ENCODE data around the gene NCOA7. TPM values are rescaled to one million over a fixed set of nuclear protein-coding genes. Genes with fewer than 3 reads are reported as not detected.

Gene NCOA7
- total RNA-seq, 1 experiment from 2014 or later, result 51.0 TPM

GRCh38 chr6:125924169-125924568 lies 133.4 kb downstream of the NCOA7 start:
- no peaks in the 10 kb centered on the region for H3K9me2 ChIP-seq (ENCODE audit: insufficient read depth)
- peak overlapping the region; percentile 64 for H3K27ac ChIP-seq
- H3K4me2 ChIP-seq, result peak overlapping the region; percentile 46
- peaks cover 37% of the 10 kb centered on the region for H3F3A ChIP-seq (ENCODE audit: insufficient read depth, low read depth)
- H3K9me3 ChIP-seq (ENCODE audit: insufficient read depth, low read depth), result no peaks in the 10 kb centered on the region
- no peak overlapping the region for H2AFZ ChIP-seq
- intact Hi-C loops (cut with micrococcal nuclease; ENCODE audit: unreplicated experiment), result no loop called here
- ChIA-PET POLR2A (ENCODE audit: unreplicated experiment) (interaction anchor here (0.6 kb wide), 2 partner anchors 21 to 134 kb away, joined by 3 to 4 read pairs; partner anchors contain the start of gene NCOA7), CTCF (interaction anchor here (1.1 kb wide), 1 partner anchor 143 kb away, joined by 3 read pairs; no protein-coding TSS in a partner anchor)
- H3K4me3 ChIP-seq, result no peak overlapping the region
- H3K4me1 ChIP-seq (replicated peaks; ENCODE audit: insufficient read depth), result peaks cover 61% of the 10 kb centered on the region
- H3K36me3 ChIP-seq (ENCODE audit: low read depth), result peaks cover 78% of the 10 kb centered on the region
- BruUV-seq (replicated peaks), result no TSS peak
- H3K27me3 ChIP-seq (ENCODE audit: insufficient read depth, low read depth), result no peaks in the 10 kb centered on the region
- no peaks in the 10 kb centered on the region for H4K20me1 ChIP-seq (ENCODE audit: insufficient read depth)
- peak; percentile 34 to 89 for DNase-seq
- no peak for TF ChIP-seq CTCF (conservative IDR thresholded peaks at IDR 0.05)
- no peak for TF ChIP-seq EZH2 (IDR thresholded peaks at IDR 0.05; ENCODE audit: low read depth)
- H3K79me2 ChIP-seq (ENCODE audit: low read depth), result peaks cover 46% of the 10 kb centered on the region

- no peak for TF ChIP-seq CTCF (conservative IDR thresholded peaks at IDR 0.05)
- no peak overlapping the region for H3K4me3 ChIP-seq
- peaks cover 56% of the 10 kb centered on the region for H3K4me1 ChIP-seq (replicated peaks; ENCODE audit: insufficient read depth)
- H3K4me2 ChIP-seq, result peak overlapping the region; percentile 46
- H3K27me3 ChIP-seq (ENCODE audit: insufficient read depth, low read depth), result no peaks in the 10 kb centered on the region
- DNase-seq, result no peak
- peaks cover 40% of the 10 kb centered on the region for H3K79me2 ChIP-seq (ENCODE audit: low read depth)
- H2AFZ ChIP-seq, result no peak overlapping the region
- POLR2A ChIA-PET (ENCODE audit: unreplicated experiment), result interaction anchor here (0.6 to 0.7 kb wide), 2 partner anchors 134 to 1460 kb away, joined by 4 read pairs; partner anchors contain the start of gene NCOA7
- CTCF ChIA-PET, result interaction anchor here (1.1 kb wide), 1 partner anchor 143 kb away, joined by 3 read pairs; no protein-coding TSS in a partner anchor
- H3F3A ChIP-seq (ENCODE audit: insufficient read depth, low read depth), result peaks cover 35% of the 10 kb centered on the region
- H3K9me2 ChIP-seq (ENCODE audit: insufficient read depth), result no peaks in the 10 kb centered on the region
- BruUV-seq (replicated peaks), result no TSS peak
- no peaks in the 10 kb centered on the region for H3K9me3 ChIP-seq (ENCODE audit: insufficient read depth, low read depth)
- intact Hi-C loops (cut with micrococcal nuclease; ENCODE audit: unreplicated experiment), result no loop called here
- peaks cover 85% of the 10 kb centered on the region for H3K36me3 ChIP-seq (ENCODE audit: low read depth)
- H4K20me1 ChIP-seq (ENCODE audit: insufficient read depth), result no peaks in the 10 kb centered on the region
- H3K27ac ChIP-seq, result peak overlapping the region; percentile 64
These were observed 134.1 kb downstream of the NCOA7 start for GRCh38 chr6:125924697-125925358.

GRCh38 chr6:125926711-125927110 lies 136.0 kb downstream of the NCOA7 start:
- Histone ChIP-seq H2AFZ (no peak overlapping the region), H3K9me2 (ENCODE audit: insufficient read depth) (no peaks in the 10 kb centered on the region), H3K27me3 (ENCODE audit: insufficient read depth, low read depth) (no peaks in the 10 kb centered on the region), H4K20me1 (ENCODE audit: insufficient read depth) (no peaks in the 10 kb centered on the region), H3K4me2 (no peak overlapping the region), H3K36me3 (ENCODE audit: low read depth) (peaks cover 76% of the 10 kb centered on the region), H3K79me2 (ENCODE audit: low read depth) (peaks cover 22% of the 10 kb centered on the region; the same call in 1 of the 2 replicates), H3K4me1 (replicated peaks; ENCODE audit: insufficient read depth) (peaks cover 38% of the 10 kb centered on the region), H3K27ac (no peak overlapping the region), H3F3A (ENCODE audit: insufficient read depth, low read depth) (peaks cover 42% of the 10 kb centered on the region), H3K9me3 (ENCODE audit: insufficient read depth, low read depth) (no peaks in the 10 kb centered on the region), H3K4me3 (no peak overlapping the region)
- no peak for TF ChIP-seq CTCF (conservative IDR thresholded peaks at IDR 0.05)
- TF ChIP-seq EZH2 (IDR thresholded peaks at IDR 0.05; ENCODE audit: low read depth), result no peak
- intact Hi-C loops (cut with micrococcal nuclease; ENCODE audit: unreplicated experiment), result no loop called here
- DNase-seq, result no peak
- ChIA-PET POLR2A (ENCODE audit: unreplicated experiment) (no interaction called here), CTCF (no interaction called here)
- BruUV-seq (replicated peaks), result no TSS peak

All from PC-9 (cell line).